ENCODE data around the gene FPGS.

- TF ChIP-seq CTCF (IDR thresholded peaks at IDR 0.05) = peak in 1 of 6 experiments; percentile 12
- TF ChIP-seq POLR2A (IDR thresholded peaks at IDR 0.05) = peak in 2 of 4 donors; percentile 53 to 61
Observed at GRCh38 chr9:127770905-127771569, 31.6 kb upstream of the FPGS start.
